Limb (tissue), 2 donors: ENCODE data around the gene SUGCT.
"Not testable (repeated sequence)": the region's sequence is repeated elsewhere in the genome, so short reads cannot be mapped to it uniquely, and the experiment has no call there.

Experiments used
- DNase-seq, 2 donors: peaks; one replicate each; pipeline ENCODE4 v3.0.0-alpha.2; 2016; ENCODE audit errors: extremely low spot score in 2 of 2

The SUGCT gene

GRCh38 chr7:40560672-40561071, 425.9 kb downstream of the SUGCT start:
- DNase-seq, result no peak

GRCh38 chr7:40566879-40567278, 432.1 kb downstream of the SUGCT start:
- no peak for DNase-seq

- DNase-seq, result no peak
Measured at GRCh38 chr7:40569326-40569725, 434.5 kb downstream of the SUGCT start.

GRCh38 chr7:40570223-40570622, 435.4 kb downstream of the SUGCT start:
- no peak for DNase-seq

- no peak for DNase-seq
Measured at GRCh38 chr7:40571796-40572195, 437.0 kb downstream of the SUGCT start.

GRCh38 chr7:40572810-40573465, 438.1 kb downstream of the SUGCT start:
- peak; percentile 30 to 78 for DNase-seq

GRCh38 chr7:40579401-40579800, 444.6 kb downstream of the SUGCT start:
- DNase-seq, result no peak

GRCh38 chr7:40580776-40581175, 446.0 kb downstream of the SUGCT start:
- no peak for DNase-seq

GRCh38 chr7:40582539-40582938, 447.7 kb downstream of the SUGCT start:
- DNase-seq, result no peak

GRCh38 chr7:40583667-40584444, 449.1 kb downstream of the SUGCT start:
- no peak for DNase-seq

GRCh38 chr7:40584667-40585433, 450.0 kb downstream of the SUGCT start:
- no peak for DNase-seq

- DNase-seq, result no peak
Measured at GRCh38 chr7:40586197-40586596, 451.4 kb downstream of the SUGCT start.

- no peak for DNase-seq
Measured at GRCh38 chr7:40587419-40587818, 452.6 kb downstream of the SUGCT start.

GRCh38 chr7:40595129-40595528, 460.3 kb downstream of the SUGCT start:
- no peak for DNase-seq

GRCh38 chr7:40595832-40596231, 461.0 kb downstream of the SUGCT start:
- no peak for DNase-seq

GRCh38 chr7:40597517-40597916, 462.7 kb downstream of the SUGCT start:
- no peak for DNase-seq

GRCh38 chr7:40598915-40599314, 464.1 kb downstream of the SUGCT start:
- DNase-seq, result no peak

GRCh38 chr7:40599836-40600235, 465.0 kb downstream of the SUGCT start:
- no peak for DNase-seq

GRCh38 chr7:40602351-40602750, 467.5 kb downstream of the SUGCT start:
- DNase-seq, result not testable (repeated sequence)

GRCh38 chr7:40604601-40605438, 470.0 kb downstream of the SUGCT start:
- DNase-seq, result peak in 1 of 2 donors; percentile 61

- no peak for DNase-seq
Measured at GRCh38 chr7:40608321-40609075, 473.7 kb downstream of the SUGCT start.
